Activated T-cell treated with anti-CD3 and anti-CD28 coated beads, Interleukin-2, amount 50 U/mL, for 48 hours (primary cell): ENCODE measurements around the gene NOC3L.
"Not testable (repeated sequence)": the region's sequence is repeated elsewhere in the genome, so short reads cannot be mapped to it uniquely, and the experiment has no call there.

Experiments
- DNase-seq, 2 experiments: peaks; one replicate each; pipeline ENCODE4 v3.0.0-alpha.2; 2020

NOC3L gene, protein sequence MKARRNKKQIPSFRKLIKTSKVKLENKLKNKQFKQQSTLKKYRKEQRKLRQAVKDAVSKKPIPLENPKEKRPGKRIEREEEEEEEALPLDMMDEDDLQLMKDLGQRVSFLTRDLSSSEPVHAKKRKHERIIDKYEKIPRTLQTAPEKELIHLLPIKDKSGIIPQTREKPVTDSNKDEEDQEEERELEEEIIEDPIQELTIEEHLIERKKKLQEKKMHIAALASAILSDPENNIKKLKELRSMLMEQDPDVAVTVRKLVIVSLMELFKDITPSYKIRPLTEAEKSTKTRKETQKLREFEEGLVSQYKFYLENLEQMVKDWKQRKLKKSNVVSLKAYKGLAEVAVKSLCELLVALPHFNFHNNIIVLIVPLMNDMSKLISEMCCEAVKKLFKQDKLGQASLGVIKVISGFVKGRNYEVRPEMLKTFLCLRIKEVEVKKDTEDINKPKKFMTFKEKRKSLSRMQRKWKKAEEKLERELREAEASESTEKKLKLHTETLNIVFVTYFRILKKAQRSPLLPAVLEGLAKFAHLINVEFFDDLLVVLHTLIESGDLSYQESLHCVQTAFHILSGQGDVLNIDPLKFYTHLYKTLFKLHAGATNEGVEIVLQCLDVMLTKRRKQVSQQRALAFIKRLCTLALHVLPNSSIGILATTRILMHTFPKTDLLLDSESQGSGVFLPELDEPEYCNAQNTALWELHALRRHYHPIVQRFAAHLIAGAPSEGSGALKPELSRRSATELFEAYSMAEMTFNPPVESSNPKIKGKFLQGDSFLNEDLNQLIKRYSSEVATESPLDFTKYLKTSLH

DNA sequence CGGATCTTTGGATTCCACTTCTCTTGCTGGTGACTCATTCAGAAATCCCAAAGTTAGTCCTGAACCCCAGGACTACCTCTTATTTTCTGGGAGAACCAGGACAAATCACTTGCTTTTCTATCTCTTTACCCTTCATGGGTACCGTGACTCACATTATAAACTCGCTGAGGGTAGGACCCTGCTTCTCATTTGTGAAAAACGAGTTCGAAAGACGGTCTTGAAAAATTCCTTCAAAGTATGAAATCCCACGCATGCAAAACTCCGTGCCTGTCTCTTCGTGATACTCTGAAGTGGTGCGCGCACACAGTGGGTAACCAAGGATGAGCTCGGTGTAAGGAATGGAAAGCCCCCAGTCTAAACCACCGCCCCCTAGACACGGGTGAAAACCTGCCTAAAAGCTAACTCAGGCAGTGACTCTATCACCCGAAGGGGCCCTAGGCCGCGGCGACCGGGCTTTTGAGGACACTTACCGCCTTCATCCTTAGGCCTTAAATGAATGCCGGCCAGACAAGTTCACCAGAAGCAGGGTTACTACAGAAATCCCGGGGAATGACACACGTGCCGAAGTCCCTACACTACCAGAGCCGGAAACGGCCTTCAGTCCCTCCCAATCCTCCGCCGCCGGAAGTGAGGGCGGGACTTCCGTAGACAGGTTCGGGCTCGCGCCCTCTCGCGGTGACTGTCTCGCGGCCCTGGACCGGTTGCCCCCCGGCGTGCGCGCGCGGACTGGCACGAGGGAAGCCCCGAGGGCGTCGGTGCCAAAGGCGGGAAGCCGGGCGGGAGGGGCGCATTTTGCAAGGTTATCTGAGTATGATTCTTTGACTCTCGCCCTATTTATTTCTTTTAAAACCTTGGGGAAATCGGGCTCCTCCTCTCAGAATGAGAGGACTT, at the start of gene NOC3L:
NOC3L (minus strand) TSS at position 580 of the 891 bp plus-strand sequence; CDS start at position 479, 101 bp downstream.
- DNase-seq: peak; percentile 96

DNA sequence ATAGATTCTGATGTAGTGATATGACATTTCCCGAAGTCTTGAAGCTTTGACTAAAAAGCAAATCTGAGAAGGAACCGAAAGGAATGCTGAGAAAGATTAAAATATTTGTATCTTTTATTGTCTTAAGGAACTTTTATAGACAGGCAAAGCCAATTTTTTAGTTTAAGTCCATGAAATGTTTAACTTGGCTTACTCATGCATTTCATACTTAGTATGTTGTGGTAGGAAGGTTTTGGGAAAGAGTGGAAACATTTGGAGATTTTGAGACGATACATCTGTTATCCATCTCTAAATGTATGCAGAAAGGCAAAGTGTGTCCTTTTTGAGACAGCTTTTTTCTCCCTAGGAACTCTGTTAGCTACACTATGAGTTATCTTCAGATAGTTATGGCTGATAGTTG, 49.7 kb upstream of the NOC3L start:
- no peak for DNase-seq

DNA sequence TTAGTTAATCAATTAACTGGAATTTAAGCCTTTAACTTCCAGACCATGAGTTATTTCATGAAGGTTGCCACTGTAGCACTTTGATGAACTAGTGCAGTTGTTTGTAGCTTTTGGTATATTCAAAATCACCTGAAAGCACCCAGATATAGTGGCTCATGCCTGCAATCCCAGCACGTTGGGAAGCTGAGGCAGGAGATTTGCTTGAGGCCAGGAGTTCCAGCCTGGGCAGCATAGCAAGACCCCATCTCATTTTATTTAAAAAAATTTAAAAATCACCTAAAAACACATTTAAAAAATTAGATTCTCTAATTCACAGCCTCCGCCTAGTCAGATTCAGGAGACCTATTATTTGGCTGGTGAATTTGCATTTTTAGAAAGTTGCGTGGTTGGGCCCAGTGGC, 48.6 kb upstream of the NOC3L start:
- no peak for DNase-seq

DNA sequence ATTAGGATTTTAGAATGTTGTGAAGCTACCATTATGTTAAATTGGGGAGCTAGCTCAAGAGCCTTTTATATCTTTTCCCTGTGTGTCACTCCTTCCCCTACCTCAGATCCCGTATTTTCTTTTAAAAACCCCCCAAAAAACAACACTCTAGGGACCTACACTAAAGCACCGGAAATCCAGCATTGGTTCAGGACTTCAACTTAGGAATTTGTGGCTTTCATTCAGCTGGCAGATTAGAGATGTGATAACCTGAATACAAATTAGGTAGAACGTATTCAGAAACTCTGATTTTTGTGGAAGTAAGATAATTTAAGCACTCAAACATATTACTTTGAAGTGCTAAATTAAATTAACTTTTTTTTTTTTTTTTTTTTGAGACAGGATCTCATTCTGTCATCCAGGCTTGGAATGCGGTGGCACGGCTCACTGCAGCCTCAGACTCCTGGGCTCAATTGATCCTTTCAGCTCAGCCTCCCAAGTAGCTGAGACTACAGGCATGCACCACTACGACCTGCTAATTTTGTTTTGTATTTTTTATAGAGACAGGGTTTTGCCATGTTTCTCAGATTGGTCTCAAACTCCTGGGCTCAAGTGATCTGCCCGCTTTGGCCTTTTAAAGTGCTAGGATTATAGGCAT, 46.4 kb upstream of the NOC3L start:
- DNase-seq: no peak

DNA sequence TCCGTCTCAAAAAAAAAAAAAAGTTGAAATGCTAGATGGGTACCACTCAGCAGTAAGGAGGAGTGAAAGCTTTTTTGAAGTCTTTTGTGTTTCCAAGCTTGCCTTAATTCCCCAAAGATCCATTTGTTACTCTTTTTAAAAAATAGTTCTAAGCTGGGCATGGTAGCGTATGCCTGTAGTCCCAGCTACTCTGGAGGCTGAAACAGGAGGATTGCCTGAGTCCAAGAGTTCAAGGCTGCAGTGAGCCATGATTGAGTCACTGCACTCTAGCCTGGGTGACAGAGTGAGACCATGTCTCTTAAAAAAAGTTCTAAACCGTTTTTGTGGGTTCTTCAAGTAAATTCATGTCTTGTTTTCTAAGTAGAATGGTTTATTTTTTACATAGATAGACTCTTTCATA, 44.9 kb upstream of the NOC3L start:
- DNase-seq: no peak

DNA sequence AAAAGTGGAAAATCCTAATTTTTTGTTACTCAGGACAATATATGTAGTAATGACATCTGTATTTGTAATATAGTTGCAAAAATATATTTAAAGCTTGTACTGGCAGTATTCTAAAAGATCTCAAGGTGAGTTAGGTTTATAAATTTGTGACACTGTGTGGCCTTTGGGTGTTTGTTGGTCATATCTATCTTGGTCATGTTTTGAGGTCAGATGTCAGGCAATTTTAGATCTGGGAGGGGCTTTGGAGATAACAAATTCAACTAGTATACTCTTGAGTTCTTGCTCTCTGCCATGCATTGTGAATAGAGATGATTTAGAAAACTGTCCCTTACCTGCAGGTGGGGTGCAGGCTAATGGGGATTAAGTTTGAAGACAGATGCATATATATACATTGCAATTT, 42.7 kb upstream of the NOC3L start:
- DNase-seq: no peak

DNA sequence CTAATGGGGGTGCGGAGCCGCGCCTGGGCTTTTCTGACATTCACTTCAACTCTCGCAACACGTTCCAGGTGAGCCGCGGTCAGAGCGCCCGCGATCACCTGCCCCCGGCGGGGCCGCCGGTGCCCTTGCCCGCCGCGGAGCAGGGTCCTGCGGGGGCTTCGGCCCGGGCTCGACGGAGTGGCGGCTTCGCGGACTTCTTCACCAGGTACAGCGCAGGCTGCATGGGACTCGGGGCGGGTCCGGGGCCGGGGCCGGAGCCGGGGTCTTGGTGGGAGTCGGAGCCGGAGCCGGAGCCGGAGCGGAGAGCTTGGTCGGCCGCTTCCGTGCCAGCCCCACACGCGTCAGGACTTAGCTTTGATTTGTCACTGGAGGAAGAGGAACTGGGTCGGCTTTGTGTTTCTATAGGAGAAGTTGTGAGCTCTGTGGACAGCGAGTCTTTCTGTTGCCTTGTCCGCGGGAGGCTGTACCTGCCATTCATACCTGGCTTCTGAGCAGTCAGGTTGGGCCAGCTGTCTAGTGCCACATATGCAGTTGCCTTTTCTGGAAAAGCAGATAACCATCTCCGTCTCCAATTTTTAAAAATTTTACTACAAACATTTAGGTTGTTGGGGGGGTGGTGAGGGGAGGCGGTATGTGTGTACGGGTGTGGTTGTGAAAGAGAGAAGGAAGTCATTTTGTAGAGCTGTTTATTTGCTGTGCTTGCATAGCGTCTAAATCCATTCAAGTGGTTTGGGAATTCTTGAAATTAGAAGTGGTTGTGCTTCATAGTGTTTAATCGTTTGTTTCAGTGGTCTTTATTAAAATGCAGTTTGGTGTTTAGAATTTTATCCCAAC, 40.9 kb upstream of the NOC3L start:
- peak; percentile 24 to 41 for DNase-seq

DNA sequence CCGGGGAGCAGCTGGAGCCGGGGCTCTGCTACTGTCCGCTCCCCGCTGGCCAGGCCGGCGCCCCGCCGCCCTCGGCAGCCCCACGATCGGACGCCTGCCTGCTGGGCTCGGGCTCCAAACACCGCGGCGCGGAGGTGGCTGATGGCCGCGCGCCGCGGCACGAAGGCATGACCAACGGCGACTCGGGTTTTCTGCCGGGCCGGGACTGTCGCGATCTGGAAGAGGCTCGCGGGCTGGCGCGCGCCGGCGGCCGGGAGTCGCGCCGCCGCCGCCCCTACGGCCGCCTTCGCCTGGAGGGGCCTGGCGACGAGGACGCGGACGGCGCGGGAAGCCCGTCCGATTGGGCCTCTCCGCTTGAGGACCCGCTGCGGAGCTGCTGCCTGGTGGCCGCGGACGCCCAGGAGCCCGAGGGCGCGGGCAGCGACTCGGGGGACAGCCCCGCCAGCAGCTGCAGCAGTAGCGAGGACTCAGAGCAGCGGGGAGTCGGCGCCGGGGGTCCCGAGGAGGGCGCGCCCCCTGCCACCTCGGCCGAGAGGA, 40.2 kb upstream of the NOC3L start:
- DNase-seq: peak in 1 of 2 experiments; percentile 49

DNA sequence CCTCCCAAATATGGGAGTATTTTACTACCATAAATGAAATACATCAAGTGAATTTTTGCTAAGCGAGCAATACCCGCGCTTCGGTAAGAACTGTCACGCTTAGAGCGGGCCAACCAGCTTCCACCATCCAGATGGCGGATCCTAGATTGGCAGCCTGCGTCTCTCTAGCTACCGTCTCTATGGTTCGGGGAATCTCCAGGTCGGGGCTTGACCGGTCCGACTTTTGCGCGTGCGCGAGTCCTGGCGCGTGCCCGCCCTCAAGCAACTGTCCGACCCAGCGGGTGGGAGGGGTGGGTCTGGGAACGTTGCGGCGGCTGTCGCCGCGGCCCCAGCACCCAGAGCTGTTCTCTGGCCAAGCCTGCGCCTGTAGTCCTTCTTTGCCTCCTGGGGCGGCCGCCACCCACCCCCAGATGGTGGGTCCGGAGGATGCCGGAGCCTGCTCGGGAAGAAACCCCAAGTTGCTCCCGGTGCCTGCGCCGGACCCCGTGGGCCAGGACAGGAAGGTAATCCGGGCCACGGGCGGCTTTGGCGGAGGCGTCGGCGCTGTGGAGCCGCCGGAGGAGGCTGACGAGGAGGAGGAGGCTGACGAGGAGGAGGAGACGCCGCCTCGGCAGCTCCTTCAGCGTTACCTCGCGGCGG, 39.6 kb upstream of the NOC3L start, which contains the start of gene TBC1D12:
TBC1D12 (plus strand) TSS at position 338 of the 639 bp plus-strand sequence; CDS start at position 411, 73 bp downstream.
- DNase-seq: peak; percentile 52 to 62

DNA sequence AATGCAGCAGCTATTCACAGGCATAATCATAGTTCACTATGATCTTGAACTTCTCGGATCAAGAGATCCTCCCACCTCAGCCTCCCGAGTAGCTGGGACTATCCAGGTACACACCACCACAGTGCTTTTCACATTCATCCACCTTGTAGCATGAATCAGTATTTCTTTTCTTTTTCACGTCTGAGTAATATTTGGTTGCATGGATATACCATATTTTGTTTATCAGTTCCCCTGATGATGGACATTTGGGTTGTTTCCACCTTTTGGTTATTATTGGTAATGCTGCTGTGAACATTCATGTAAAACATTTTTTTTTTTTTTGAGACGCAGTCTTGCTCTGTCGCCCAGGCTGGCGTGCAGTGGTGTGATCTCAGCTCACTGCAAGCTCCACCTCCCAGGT, 36.0 kb upstream of the NOC3L start:
- DNase-seq: no peak

DNA sequence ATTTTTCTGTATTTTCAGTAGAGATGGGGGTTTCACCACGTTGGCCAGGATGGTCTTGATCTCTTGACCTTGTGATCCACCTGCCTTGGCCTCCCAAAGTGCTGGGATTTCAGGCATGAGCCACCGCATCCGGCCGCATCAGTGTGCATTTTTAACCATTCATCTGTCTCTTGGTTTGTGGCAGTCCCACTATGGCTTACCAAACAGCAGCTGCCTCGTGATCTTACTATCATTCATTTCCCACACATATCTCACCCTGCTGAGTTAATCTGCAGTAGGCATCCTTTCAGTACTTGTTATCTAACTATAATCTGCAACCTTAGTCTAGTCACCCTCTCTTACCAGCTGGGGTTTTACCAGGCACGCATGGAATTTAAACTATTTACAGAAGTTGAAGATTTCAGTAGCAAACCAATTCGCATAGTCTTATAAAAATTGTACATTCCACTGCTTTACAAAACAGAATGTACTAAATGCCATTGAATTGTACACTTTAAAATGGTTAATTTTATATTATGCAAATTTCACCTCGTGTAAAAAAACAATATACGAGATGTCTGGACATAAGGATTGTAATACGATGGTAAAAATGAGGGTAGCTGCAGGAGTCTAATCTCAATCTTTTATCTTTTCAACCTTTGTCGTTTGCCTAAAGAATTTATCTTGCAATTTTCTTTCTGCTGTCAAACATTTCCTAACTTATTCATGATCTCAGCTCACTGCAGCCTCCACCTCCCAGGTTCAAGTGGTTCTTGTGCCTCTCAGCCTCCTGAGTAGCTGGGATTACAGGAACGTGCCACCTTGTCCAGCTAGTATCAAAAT, 35.0 kb upstream of the NOC3L start:
- no peak for DNase-seq

DNA sequence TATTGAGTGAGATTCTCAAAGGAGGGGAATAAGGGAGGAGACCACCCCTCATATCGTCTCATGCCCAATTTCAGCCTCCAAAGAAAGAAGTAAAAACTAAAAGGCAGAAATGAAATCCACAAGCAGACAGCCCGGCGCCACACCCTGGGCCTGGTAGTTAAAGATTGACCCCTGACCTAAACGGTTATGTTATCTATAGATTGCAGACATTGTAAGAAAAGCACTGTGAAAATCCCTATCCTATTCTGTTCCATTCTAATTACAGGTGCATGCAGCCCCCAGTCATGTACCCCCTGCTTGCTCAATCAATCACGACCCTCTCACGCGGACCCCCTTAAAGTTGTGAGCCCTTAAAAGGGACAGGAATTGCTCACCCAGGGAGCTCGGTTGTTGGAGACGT, 29.4 kb upstream of the NOC3L start:
- not testable (repeated sequence) for DNase-seq

DNA sequence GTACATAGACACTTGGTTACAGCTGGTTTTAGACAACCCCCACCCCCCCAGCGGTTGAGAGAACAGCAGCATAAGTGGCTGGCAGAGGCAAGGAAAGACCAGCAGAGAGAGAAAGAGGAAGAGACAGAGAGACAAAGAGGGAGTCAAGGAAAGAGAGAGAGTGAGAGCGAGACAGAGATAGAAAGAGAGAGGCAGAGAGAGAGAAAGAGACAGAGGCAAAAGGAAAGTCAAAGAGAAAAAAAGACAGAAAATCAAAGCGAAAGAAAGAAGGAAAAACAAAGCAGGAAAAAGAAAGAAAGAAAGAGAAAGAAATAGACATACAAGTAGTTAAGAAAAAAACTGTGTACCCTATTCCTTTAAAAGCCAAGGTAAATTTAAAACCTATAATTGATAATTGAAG, 23.0 kb upstream of the NOC3L start:
- not testable (repeated sequence) for DNase-seq

DNA sequence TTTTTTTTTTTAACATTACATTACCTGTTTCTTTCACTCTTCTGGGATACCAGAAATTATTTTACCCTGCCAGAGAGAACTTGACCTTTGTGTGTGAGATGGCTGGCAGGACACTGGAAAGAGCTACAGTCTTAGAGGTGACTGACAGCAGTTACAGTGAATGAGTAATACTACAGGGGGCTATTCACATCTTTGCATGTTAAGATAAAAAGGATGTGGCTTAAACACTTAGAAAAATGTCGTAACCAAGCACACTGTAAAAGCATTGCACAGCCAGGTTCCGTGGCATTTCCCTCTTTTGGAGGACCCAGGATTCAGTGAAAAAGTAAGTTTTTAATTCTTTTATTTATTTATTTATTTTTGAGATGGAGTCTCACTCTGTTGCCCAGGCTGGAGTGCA, 20.8 kb upstream of the NOC3L start:
- DNase-seq: no peak

DNA sequence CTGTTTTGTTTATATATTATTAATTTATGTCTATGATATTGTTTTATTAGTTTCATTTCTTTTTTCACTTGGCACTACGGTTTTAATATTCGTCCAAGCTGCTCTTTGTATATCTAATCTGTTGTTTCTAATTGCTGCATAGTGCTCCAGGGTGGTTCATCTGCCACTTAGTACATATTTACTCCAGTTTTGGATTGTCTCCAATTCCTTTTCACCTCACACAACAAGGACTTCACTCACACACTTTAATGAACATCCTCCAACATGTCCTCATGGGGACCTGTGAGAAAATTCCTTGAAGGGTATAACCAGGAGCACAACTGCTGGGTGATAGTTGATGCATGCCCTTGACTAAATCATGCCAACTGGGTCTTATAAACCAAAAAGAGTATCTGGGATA, 14.1 kb upstream of the NOC3L start:
- no peak for DNase-seq

DNA sequence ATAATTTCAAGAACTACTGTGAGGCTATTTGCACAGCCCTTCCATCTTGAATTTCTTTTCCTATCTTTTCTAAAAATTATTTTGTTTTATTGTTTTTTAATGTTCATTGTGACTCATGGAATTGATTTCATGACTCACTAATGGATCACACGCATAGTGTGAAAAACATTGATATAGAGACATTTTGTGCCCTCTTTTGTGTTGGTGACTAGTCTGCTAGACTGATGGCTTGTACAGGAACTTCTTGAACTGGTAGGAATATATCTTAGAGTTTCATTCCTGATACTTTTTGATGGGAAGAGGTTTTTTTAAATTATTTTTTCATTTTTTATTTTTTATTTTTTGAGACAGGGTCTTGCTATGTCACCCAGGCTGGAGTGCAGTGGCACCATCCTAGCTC, 12.6 kb upstream of the NOC3L start:
- no peak for DNase-seq

DNA sequence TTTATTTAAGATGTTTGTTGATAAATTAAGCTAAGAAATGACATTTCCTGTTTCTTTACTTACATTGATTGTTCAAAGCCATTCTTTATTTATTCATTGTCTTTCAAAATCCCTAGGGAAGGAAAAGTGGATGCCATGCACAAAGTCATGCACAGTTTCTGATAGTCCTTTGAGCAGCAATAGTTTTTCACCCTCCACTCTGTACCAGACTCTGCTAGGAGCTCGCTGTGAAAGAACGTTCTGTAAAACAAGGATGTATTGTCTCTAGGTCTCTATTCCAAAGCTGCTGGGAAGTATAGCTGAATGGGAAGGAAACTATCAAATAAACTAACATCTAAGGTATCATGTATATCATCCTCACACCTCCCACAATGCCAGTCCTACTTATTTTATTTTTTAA, 7.8 kb upstream of the NOC3L start:
- DNase-seq: no peak

DNA sequence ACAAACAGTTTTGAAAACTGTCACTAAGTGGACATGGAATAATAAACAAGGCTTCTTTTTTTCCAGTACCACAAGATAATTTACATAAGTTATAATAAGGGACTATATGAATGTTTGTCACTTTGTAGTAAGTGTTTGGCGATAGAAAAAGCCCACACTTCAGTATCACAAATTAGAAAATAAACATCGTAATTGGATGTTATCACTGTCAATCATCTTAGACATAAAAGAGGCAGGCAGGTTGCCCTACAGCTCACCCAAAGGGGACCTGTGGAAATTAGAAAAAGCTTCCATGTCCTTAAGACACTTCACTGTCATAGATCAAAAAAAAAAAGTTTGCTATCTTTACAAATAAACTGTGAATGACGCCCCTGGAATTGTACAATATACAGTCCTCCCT, 3.6 kb upstream of the NOC3L start:
- DNase-seq: no peak

DNA sequence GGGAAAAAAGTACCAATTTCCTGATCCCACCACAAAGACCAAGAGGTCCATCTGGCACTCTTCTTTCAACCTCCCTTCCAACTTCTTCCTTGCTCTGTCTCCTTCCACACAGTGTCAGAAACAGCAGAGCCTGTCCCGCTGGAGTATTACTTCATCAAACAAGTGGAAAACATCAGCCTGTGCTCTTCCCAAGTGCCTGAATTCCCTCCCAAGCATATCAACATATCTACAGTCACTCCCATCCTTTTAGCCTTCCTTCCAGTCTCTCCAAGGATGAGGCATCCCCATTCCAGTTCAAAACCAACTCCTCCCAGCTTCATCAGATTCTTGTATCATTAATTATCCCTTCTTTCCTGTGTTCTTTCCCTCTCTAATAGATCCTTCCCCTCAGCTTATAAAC, 1.7 kb upstream of the NOC3L start:
- DNase-seq: no peak

DNA sequence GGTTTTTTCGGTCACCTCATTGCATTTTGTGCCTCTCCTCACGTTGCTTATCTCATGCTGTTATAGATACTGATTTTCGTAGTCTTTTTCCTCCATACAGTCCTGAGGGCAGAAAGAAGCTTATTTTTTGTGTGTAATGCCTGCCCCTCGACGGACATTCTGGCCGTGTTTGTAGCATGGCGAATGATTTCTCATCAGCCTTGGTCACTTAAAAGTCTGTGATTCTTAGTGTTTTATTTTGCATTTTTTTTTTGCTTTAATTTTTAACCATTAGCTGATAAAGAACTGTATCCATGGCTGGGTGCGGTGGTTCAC, 469 bp upstream of the NOC3L start:
- no peak for DNase-seq
